NCI-H1694 treated with DMSO at 0.1 percent for 48 hours (cell line): Measurements from ENCODE around the gene FAAP100.
A peak's percentile ranks its signal among the peaks of the same experiment; 100 is the strongest.

ENCODE experiments used
- DNase-seq: peaks from one replicate; lab custom pipeline; 2025; lab: John Stamatoyannopoulos, UW

The FAAP100 gene

GRCh38 chr17:81553018-81553615, 964 bp upstream of the FAAP100 start:
- peak; percentile 49 for DNase-seq

GRCh38 chr17:81551458-81552243, 502 bp downstream of the FAAP100 start:
- DNase-seq, result no peak

GRCh38 chr17:81550830-81551457, 1.2 kb downstream of the FAAP100 start:
- DNase-seq, result no peak

- no peak for DNase-seq
Observed at GRCh38 chr17:81550285-81550684, 1.9 kb downstream of the FAAP100 start.

- no peak for DNase-seq
Observed at GRCh38 chr17:81549826-81550225, 2.3 kb downstream of the FAAP100 start.

- no peak for DNase-seq
Observed at GRCh38 chr17:81549031-81549557, 3.1 kb downstream of the FAAP100 start.

GRCh38 chr17:81547614-81547982, 4.6 kb downstream of the FAAP100 start:
- DNase-seq, result no peak

GRCh38 chr17:81546906-81547613, 5.1 kb downstream of the FAAP100 start:
- no peak for DNase-seq

GRCh38 chr17:81545160-81545949, 6.8 kb downstream of the FAAP100 start:
- no peak for DNase-seq

- DNase-seq, result no peak
Observed at GRCh38 chr17:81544281-81544974, 7.7 kb downstream of the FAAP100 start.

GRCh38 chr17:81543756-81544155, 8.4 kb downstream of the FAAP100 start:
- no peak for DNase-seq

GRCh38 chr17:81543339-81543675, 8.8 kb downstream of the FAAP100 start:
- DNase-seq, result peak; percentile 20

GRCh38 chr17:81542431-81543338, 9.5 kb downstream of the FAAP100 start:
- no peak for DNase-seq

GRCh38 chr17:81541123-81541522, 11.0 kb downstream of the FAAP100 start:
- no peak for DNase-seq

- DNase-seq, result no peak
Observed at GRCh38 chr17:81540676-81541027, 11.5 kb downstream of the FAAP100 start.

- no peak for DNase-seq
Observed at GRCh38 chr17:81539961-81540675, 12.0 kb downstream of the FAAP100 start.

GRCh38 chr17:81539571-81539900, 12.6 kb downstream of the FAAP100 start:
- no peak for DNase-seq

GRCh38 chr17:81538651-81539570, 13.2 kb downstream of the FAAP100 start:
- DNase-seq, result no peak
